Vagina (tissue), 2 donors: ENCODE data around the gene SEMG1.

ENCODE experiments used
- CTCF ChIP-seq, 3 experiments: fragments of 450-650 bp in 2 of 3; fragments of 200-600 bp in 1 of 3; sonication (generic) in 1 of 3; IDR thresholded peaks; one replicate each; pipeline ENCODE4 v1.5.1; 2017 to 2019; ENCODE audit warnings: antibody characterized with exemption in 3 of 3, mild to moderate bottlenecking in 2 of 3, moderate library complexity in 2 of 3
- POLR2A ChIP-seq, 2 donors: fragments of 450-650 bp; IDR thresholded peaks; one replicate each; pipeline ENCODE4 v1.6.1; 2017; ENCODE audit warnings: antibody characterized with exemption in 2 of 2, mild to moderate bottlenecking in 2 of 2, moderate library complexity in 2 of 2

GRCh38 chr20:45218124-45218523 lies 11.3 kb downstream of the SEMG1 start:
- no peak for TF ChIP-seq CTCF (IDR thresholded peaks at IDR 0.05)
- TF ChIP-seq POLR2A (IDR thresholded peaks at IDR 0.05): no peak
